Ovary (tissue), 3 donors: ENCODE measurements around the gene CREG1.

Experiments used
- CTCF ChIP-seq, 3 donors: fragments of 450-650 bp in 2 of 3; fragments of 200-600 bp in 1 of 3; IDR thresholded peaks; one replicate each; pipeline versions ENCODE4 v1.5.1 to v1.8.0; 2016 to 2022; ENCODE audit warnings: antibody characterized with exemption in 3 of 3, mild to moderate bottlenecking in 1 of 3
- EP300 ChIP-seq: sonication (generic); formaldehyde crosslinking; IDR thresholded peaks from one replicate; pipeline ENCODE4 v1.6.1; 2017; ENCODE audit warnings: antibody characterized with exemption
- POLR2A ChIP-seq: fragments of 450-650 bp; IDR thresholded peaks from one replicate; pipeline ENCODE4 v1.6.1; 2017; ENCODE audit warnings: antibody characterized with exemption, mild to moderate bottlenecking, moderate library complexity
- donor health status: DM: no; HTN: no; CAD: no.

- TF ChIP-seq POLR2A (no peak), CTCF (IDR thresholded peaks at IDR 0.05) (no peak), EP300 (no peak)
Observed at GRCh38 chr1:167520711-167521206, 32.8 kb downstream of the CREG1 start.
